Mammary epithelial cell (primary cell): ENCODE data around the gene LEMD3.

Source experiments
- CTCF ChIP-seq, 2 donors: IDR thresholded peaks in 1 of 2; conservative IDR thresholded peaks in 1 of 2; 2 replicates each; pipeline ENCODE4 v1.5.1; 2011 to 2012; ENCODE audit warnings: inconsistent platforms in 2 of 2, low read length in 2 of 2, mild to moderate bottlenecking in 2 of 2, control low read depth in 1 of 2, low read depth in 1 of 2; ENCODE audit not compliant: insufficient read depth in 1 of 2; ENCODE audit errors: extremely low read depth in 1 of 2
- EZH2 ChIP-seq: IDR thresholded peaks from 2 replicates; pipeline ENCODE4 v1.6.1; 2012; ENCODE audit warnings: low read length, inconsistent platforms, borderline replicate concordance

GRCh38 chr12:65133879-65134278 is 35.5 kb upstream of the LEMD3 start:
- TF ChIP-seq CTCF (conservative IDR thresholded peaks at IDR 0.05 in 1 of 2, IDR thresholded peaks at IDR 0.05 in 1 of 2; ENCODE audit: extremely low read depth in 1 of 2, insufficient read depth in 1 of 2, low read depth in 1 of 2, low read length in 2 of 2): no peak
- TF ChIP-seq EZH2: no peak
